Smooth muscle cell (in vitro differentiated cells): ENCODE results near the gene IPO9. TPM values are rescaled to one million over a fixed set of nuclear protein-coding genes. Genes with fewer than 3 reads are reported as not detected.

Experiments used
- DNase-seq: peaks from one replicate; lab custom pipeline; 2025; ENCODE audit not compliant: unreplicated experiment; lab: John Stamatoyannopoulos, UW
- H2AFZ ChIP-seq: fragments of 200-600 bp; sonication (generic); 2 replicates; pipeline ENCODE4 v1.6.0; 2016; ENCODE audit warnings: antibody characterized with exemption, low read depth, mild to moderate bottlenecking
- H3F3A ChIP-seq: fragments of 200-600 bp; sonication (generic); 2 replicates; pipeline ENCODE4 v1.6.0; 2017; ENCODE audit warnings: antibody characterized with exemption, low read depth
- H3K27ac ChIP-seq: fragments of 200-600 bp; sonication (generic); 2 replicates; pipeline ENCODE4 v1.5.1; 2016; ENCODE audit warnings: low read depth, mild to moderate bottlenecking
- H3K27me3 ChIP-seq: fragments of 200-600 bp; sonication (generic); 2 replicates; pipeline ENCODE4 v1.6.1; 2016; ENCODE audit warnings: low read depth, mild to moderate bottlenecking
- H3K36me3 ChIP-seq: fragments of 200-600 bp; sonication (generic); 2 replicates; pipeline ENCODE4 v1.5.1; 2016; ENCODE audit warnings: low read depth
- H3K4me1 ChIP-seq: fragments of 200-600 bp; sonication (generic); 2 replicates; pipeline ENCODE4 v1.5.1; 2016; ENCODE audit warnings: low read depth
- H3K4me2 ChIP-seq: fragments of 200-600 bp; sonication (generic); 2 replicates; pipeline ENCODE4 v1.6.0; 2016; ENCODE audit warnings: mild to moderate bottlenecking
- H3K4me3 ChIP-seq: fragments of 200-600 bp; sonication (generic); 2 replicates; pipeline ENCODE4 v1.5.1; 2016; ENCODE audit warnings: mild to moderate bottlenecking
- H3K79me2 ChIP-seq: fragments of 200-600 bp; sonication (generic); 2 replicates; pipeline ENCODE4 v1.6.0; 2016; ENCODE audit warnings: low read depth, mild to moderate bottlenecking
- H3K9ac ChIP-seq: fragments of 200-600 bp; sonication (generic); 2 replicates; pipeline ENCODE4 v1.6.0; 2016; ENCODE audit warnings: low read depth
- H3K9me3 ChIP-seq: fragments of 200-600 bp; sonication (generic); replicated peaks from 2 replicates; pipeline ENCODE4 v1.5.1; 2016; ENCODE audit warnings: low read depth
- H4K20me1 ChIP-seq: fragments of 200-600 bp; sonication (generic); 2 replicates; pipeline ENCODE4 v1.6.0; 2016; ENCODE audit warnings: low read depth
- WGBS: methylation state at CpG from one replicate; pipeline ENCODE4 v1.1.7; 2016; ENCODE audit warnings: low lambda C conversion rate; 5-methylcytosine and 5-hydroxymethylcytosine counted together
- polyA plus RNA-seq: library from polyadenylated mRNA; unstranded; fragments of >200 nt; fragmentation: Nextera tagmentation; extraction: Ambion mirVana; gene quantifications from 2 replicates; pipeline ENCODE4 v1.2.1, GENCODE V29; 2016
- total RNA-seq: library from RNA; depleted of rRNA; stranded (reverse); fragments of >200 nt; gene quantifications from 2 replicates; pipeline ENCODE4 v1.2.3, GENCODE V29; 2014
- TF ChIP-seq, protein P1 (sequence below): fragments of 200-600 bp; sonication (generic); IDR thresholded peaks from 2 replicates; pipeline ENCODE4 v1.5.1; 2017; ENCODE audit warnings: borderline replicate concordance, mild to moderate bottlenecking, antibody characterized with exemption; ENCODE audit not compliant: insufficient read depth, poor library complexity, severe bottlenecking

IPO9 gene
- total and polyA plus RNA-seq, 2 experiments from 2014 or later: 24.9 to 43.6 TPM

DNA sequence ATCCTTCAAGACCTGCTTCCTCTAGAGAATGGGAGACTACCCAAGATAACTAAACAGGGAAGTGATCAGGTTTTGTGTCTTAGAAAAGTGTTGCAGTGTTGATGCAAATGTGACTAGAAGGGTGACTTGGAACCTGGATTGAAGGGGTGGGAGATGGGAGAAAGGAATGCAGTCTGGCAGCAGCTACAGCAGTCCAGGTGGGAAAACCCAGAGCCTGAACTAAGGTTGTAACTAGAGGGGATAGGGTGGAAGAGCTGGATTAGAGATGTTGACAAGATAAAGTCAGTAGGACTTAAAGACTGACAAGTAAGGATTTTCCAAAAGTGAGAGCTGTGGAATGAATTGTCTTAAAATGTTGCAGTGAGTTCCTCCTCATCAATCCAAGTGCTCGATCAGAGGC lies 52.7 kb downstream of the IPO9 start:
- TF ChIP-seq, protein P1, sequence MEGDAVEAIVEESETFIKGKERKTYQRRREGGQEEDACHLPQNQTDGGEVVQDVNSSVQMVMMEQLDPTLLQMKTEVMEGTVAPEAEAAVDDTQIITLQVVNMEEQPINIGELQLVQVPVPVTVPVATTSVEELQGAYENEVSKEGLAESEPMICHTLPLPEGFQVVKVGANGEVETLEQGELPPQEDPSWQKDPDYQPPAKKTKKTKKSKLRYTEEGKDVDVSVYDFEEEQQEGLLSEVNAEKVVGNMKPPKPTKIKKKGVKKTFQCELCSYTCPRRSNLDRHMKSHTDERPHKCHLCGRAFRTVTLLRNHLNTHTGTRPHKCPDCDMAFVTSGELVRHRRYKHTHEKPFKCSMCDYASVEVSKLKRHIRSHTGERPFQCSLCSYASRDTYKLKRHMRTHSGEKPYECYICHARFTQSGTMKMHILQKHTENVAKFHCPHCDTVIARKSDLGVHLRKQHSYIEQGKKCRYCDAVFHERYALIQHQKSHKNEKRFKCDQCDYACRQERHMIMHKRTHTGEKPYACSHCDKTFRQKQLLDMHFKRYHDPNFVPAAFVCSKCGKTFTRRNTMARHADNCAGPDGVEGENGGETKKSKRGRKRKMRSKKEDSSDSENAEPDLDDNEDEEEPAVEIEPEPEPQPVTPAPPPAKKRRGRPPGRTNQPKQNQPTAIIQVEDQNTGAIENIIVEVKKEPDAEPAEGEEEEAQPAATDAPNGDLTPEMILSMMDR: no peak
- no peaks in the 10 kb centered on the region for H3K36me3 ChIP-seq
- H3K4me1 ChIP-seq: no peaks in the 10 kb centered on the region
- no peak overlapping the region for H3K9ac ChIP-seq
- H3K4me2 ChIP-seq: no peak overlapping the region
- no peak for DNase-seq
- no peaks in the 10 kb centered on the region for H3F3A ChIP-seq
- H3K27ac ChIP-seq: no peak overlapping the region
- no peaks in the 10 kb centered on the region for H3K27me3 ChIP-seq
- no peaks in the 10 kb centered on the region for H3K9me3 ChIP-seq
- no peaks in the 10 kb centered on the region for H3K79me2 ChIP-seq
- 72% methylated on average over 1 of the region's 1 CpG for WGBS
- no peak overlapping the region for H3K4me3 ChIP-seq
- H4K20me1 ChIP-seq: no peaks in the 10 kb centered on the region
- H2AFZ ChIP-seq: no peak overlapping the region

DNA sequence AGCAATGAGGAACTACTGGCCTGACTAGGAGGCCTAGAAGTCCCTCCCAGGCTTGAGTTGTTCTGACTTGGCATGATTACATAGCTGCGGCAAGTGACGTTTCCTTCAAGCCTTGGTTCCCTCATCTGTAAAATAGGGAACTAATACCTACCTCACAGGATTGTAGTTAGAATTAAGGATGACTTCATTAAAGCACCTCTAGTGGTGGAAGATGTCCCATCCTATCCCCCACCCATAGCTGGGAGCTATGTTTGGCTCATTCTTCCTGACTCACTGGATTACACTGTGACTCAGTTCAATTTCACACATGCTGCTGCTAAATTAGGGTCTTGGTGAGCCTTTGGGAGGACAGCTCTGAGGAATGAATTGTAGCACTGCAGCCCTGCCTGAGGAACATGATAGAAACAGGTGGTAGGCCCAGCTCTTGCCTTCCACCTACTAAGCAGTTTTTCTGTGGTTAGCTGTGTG lies 53.7 kb downstream of the IPO9 start:
- H3K9ac ChIP-seq: no peak overlapping the region
- H3K4me3 ChIP-seq: no peak overlapping the region
- no peaks in the 10 kb centered on the region for H4K20me1 ChIP-seq
- TF ChIP-seq, protein P1: peak; percentile 17
- no peaks in the 10 kb centered on the region for H3F3A ChIP-seq
- H3K36me3 ChIP-seq: no peaks in the 10 kb centered on the region
- peak overlapping the region; percentile 11 for H3K27ac ChIP-seq
- no peak for DNase-seq
- no peak overlapping the region for H2AFZ ChIP-seq
- H3K4me1 ChIP-seq: peaks cover under 1% of the 10 kb centered on the region
- 67% methylated on average over 2 of the region's 2 CpGs for WGBS
- H3K79me2 ChIP-seq: no peaks in the 10 kb centered on the region
- H3K9me3 ChIP-seq: no peaks in the 10 kb centered on the region
- H3K4me2 ChIP-seq: peak overlapping the region; percentile 6
- H3K27me3 ChIP-seq: no peaks in the 10 kb centered on the region

DNA sequence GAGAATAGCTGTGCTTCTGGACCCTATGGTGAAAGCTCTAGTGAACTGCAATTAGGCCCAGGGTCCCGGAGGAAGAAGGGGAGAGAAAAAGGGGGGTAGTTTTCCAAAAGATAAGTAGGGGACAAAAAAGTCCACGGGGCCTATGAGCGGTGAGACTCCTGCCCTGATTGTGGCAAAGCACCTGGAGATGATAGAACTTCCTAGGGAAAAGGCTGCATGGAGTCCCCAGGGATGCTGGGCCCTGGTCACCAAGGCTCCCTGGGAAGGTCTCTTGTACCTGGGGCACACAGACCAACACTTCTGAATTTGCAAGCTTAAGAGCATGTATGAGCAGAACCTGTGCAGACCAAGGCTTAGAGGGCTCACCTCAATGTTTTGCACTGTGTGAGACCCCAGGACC lies 54.3 kb downstream of the IPO9 start:
- Histone ChIP-seq H4K20me1 (no peaks in the 10 kb centered on the region), H3K9me3 (no peaks in the 10 kb centered on the region), H3K4me3 (no peak overlapping the region), H3K4me2 (peak overlapping the region; percentile 6), H3K27ac (peak overlapping the region; percentile 11), H3K27me3 (no peaks in the 10 kb centered on the region), H3K36me3 (no peaks in the 10 kb centered on the region), H3F3A (no peaks in the 10 kb centered on the region), H3K9ac (no peak overlapping the region), H3K79me2 (no peaks in the 10 kb centered on the region), H2AFZ (no peak overlapping the region), H3K4me1 (peaks cover 6% of the 10 kb centered on the region)
- TF ChIP-seq, protein P1: no peak
- 90% methylated on average over 3 of the region's 3 CpGs for WGBS
- no peak for DNase-seq

DNA sequence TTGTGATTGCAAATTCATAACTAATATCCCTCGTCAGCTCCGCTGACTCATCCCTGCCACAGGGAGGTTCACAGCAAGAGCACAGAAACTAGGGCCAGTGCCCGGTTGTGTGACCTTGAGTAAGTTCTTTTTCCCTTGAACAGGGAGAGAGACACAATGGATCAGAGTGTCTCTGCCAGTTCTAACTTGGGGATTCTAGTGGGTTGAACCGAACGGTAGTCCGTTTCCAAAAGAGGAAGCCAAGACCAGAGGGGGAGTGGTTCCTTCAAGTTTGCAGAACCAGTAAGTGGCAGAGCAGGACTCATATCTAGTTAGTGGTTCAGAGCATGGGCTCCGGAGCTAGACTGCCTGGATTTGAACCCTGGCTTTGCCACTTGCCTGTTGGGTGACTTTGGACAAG lies 54.8 kb downstream of the IPO9 start:
- Histone ChIP-seq H2AFZ (no peak overlapping the region), H3K4me3 (no peak overlapping the region), H3K9ac (no peak overlapping the region), H3K4me1 (peaks cover 8% of the 10 kb centered on the region), H4K20me1 (no peaks in the 10 kb centered on the region), H3K36me3 (no peaks in the 10 kb centered on the region), H3K79me2 (no peaks in the 10 kb centered on the region), H3F3A (no peaks in the 10 kb centered on the region), H3K27ac (no peak overlapping the region), H3K4me2 (no peak overlapping the region), H3K27me3 (no peaks in the 10 kb centered on the region), H3K9me3 (no peaks in the 10 kb centered on the region)
- TF ChIP-seq, protein P1: no peak
- 79% methylated on average over 7 of the region's 7 CpGs for WGBS
- DNase-seq: no peak
